Body of pancreas (tissue), 4 donors: ENCODE measurements around the gene PUSL1.

Source experiments
- CTCF ChIP-seq, 7 experiments: fragments of 450-650 bp in 4 of 7; fragments of 200-600 bp in 3 of 7; sonication (generic) in 3 of 7; IDR thresholded peaks; one replicate each; pipeline ENCODE4 v1.5.1; 2016 to 2019; ENCODE audit warnings: antibody characterized with exemption in 7 of 7
- POLR2A ChIP-seq, 3 donors: fragments of 450-650 bp; IDR thresholded peaks; one replicate each; pipeline ENCODE4 v1.6.1; 2016; ENCODE audit warnings: antibody characterized with exemption in 3 of 3, mild to moderate bottlenecking in 2 of 3

GRCh38 chr1:1302006-1302430, 6.4 kb upstream of the PUSL1 start:
- TF ChIP-seq CTCF (IDR thresholded peaks at IDR 0.05) (peak in 6 of 7 experiments; percentile 15 to 29 (median 18)), POLR2A (IDR thresholded peaks at IDR 0.05) (no peak)
